Endodermal cell (in vitro differentiated cells): ENCODE data around the gene SLC15A3. TPM values are rescaled to one million over a fixed set of nuclear protein-coding genes. Genes with fewer than 3 reads are reported as not detected.

ENCODE experiments used
- DNase-seq: peaks from one replicate; pipeline ENCODE4 v3.0.0-alpha.2; 2017
- H3K27ac ChIP-seq: 2 replicates; pipeline ENCODE4 v1.5.1; 2013; ENCODE audit warnings: mild to moderate bottlenecking, low read depth, low read length, moderate library complexity
- H3K27me3 ChIP-seq: 2 replicates; pipeline ENCODE4 v1.6.1; 2013; ENCODE audit warnings: mild to moderate bottlenecking, low read length, moderate library complexity; ENCODE audit not compliant: insufficient read depth, control insufficient read depth, poor library complexity, severe bottlenecking
- H3K36me3 ChIP-seq: 2 replicates; pipeline ENCODE4 v1.7.0; 2013; ENCODE audit warnings: mild to moderate bottlenecking, low read length, moderate library complexity; ENCODE audit not compliant: control insufficient read depth, insufficient read depth
- H3K4me1 ChIP-seq: one replicate; pipeline ENCODE4 v1.7.0; 2013; ENCODE audit warnings: low read length; ENCODE audit not compliant: control insufficient read depth, insufficient read depth
- H3K4me3 ChIP-seq: 2 replicates; pipeline ENCODE4 v1.5.1; 2013; ENCODE audit warnings: mild to moderate bottlenecking, low read length, moderate library complexity
- H3K9ac ChIP-seq: 2 replicates; pipeline ENCODE4 v1.6.1; 2013; ENCODE audit warnings: mild to moderate bottlenecking, low read length, moderate library complexity; ENCODE audit not compliant: poor library complexity, severe bottlenecking; ENCODE audit errors: extremely low read depth
- H3K9me3 ChIP-seq: 2 replicates; pipeline ENCODE4 v1.6.1; 2013; ENCODE audit warnings: mild to moderate bottlenecking, low read length, moderate library complexity; ENCODE audit not compliant: control insufficient read depth
- H3K27ac Mint-ChIP-seq: 2 replicates; pipeline ENCODE4 v1.8.0; 2020; ENCODE audit warnings: mixed read lengths
- H3K27me3 Mint-ChIP-seq: 2 replicates; pipeline ENCODE4 v1.8.0; 2021; ENCODE audit warnings: mild to moderate bottlenecking, mixed read lengths; ENCODE audit not compliant: insufficient read depth
- H3K36me3 Mint-ChIP-seq: 2 replicates; pipeline ENCODE4 v1.8.0; 2020; ENCODE audit warnings: low read depth, mixed read lengths
- H3K4me1 Mint-ChIP-seq: 2 replicates; pipeline ENCODE4 v1.8.0; 2020; ENCODE audit warnings: mixed read lengths
- H3K4me3 Mint-ChIP-seq: 2 replicates; pipeline ENCODE4 v1.8.0; 2020; ENCODE audit warnings: mild to moderate bottlenecking, moderate library complexity, mixed read lengths
- H3K9me3 Mint-ChIP-seq: 2 replicates; pipeline ENCODE4 v1.8.0; 2020; ENCODE audit warnings: mild to moderate bottlenecking, mixed read lengths
- WGBS, 2 experiments: methylation state at CpG; one replicate each; pipeline versions ENCODE4 v1.1.5 to v1.1.7; 2013; ENCODE audit warnings: missing lambda C conversion rate in 2 of 2, mixed read lengths in 1 of 2; ENCODE audit not compliant: insufficient coverage in 1 of 2, insufficient read length in 1 of 2; 5-methylcytosine and 5-hydroxymethylcytosine counted together
- total RNA-seq, 2 donors: library from RNA; stranded (reverse); fragmentation: NEBNext Ultra II Directional in 1 of 2; extraction: Animal tissue kit (Norgen Biotek cat#: 25700) in 1 of 2; gene quantifications; 2 replicates in 1 of 2; 3 replicates in 1 of 2; pipeline ENCODE4 v1.2.1, GENCODE V29; 2021
- TF ChIP-seq, protein P1 (sequence below): fragments of 200-600 bp; sonication (generic); conservative IDR thresholded peaks from 2 replicates; pipeline ENCODE4 v1.5.0; 2021; ENCODE audit warnings: antibody characterized with exemption, mild to moderate bottlenecking

The SLC15A3 gene
- total RNA-seq, 2 donors from 2014 or later = 1.4 to 1.6 TPM

DNA sequence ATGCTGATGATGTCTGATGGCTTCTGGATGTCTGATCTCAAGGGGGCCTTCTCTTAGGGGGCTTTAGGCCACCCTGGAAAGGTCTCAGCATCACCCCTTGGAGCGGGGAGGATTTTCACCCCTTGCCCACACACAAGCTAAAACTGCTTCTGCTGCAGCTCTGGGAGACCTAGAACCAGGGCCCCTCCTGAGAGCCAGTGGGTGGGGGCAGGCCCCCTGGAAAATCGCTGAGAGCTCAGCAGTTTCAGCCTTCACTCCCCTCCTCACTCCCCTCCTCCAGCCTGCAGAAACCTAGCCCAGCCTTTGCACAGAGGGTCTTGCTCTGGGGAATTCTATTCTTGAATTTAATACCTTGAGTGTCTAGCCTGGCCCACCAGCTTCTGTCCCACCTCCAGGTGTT, 36.7 kb upstream of the SLC15A3 start:
- Histone ChIP-seq H3K36me3 (no peaks in the 10 kb centered on the region), H3K4me1 (no peaks in the 10 kb centered on the region), H3K27me3 (peaks cover 11% of the 10 kb centered on the region), H3K4me3 (no peak overlapping the region), H3K27ac (no peak overlapping the region), H3K9ac (no peak overlapping the region), H3K9me3 (no peaks in the 10 kb centered on the region)
- Mint-ChIP-seq H3K27ac (no peak overlapping the region), H3K9me3 (no peaks in the 10 kb centered on the region), H3K4me1 (peaks cover 9% of the 10 kb centered on the region), H3K27me3 (peaks cover 22% of the 10 kb centered on the region), H3K36me3 (no peaks in the 10 kb centered on the region), H3K4me3 (no peak overlapping the region)
- no peak for DNase-seq
- 86 to 100% methylated on average over 1 to 2 of the region's 2 CpGs for WGBS, 2 experiments
- TF ChIP-seq, protein P1, sequence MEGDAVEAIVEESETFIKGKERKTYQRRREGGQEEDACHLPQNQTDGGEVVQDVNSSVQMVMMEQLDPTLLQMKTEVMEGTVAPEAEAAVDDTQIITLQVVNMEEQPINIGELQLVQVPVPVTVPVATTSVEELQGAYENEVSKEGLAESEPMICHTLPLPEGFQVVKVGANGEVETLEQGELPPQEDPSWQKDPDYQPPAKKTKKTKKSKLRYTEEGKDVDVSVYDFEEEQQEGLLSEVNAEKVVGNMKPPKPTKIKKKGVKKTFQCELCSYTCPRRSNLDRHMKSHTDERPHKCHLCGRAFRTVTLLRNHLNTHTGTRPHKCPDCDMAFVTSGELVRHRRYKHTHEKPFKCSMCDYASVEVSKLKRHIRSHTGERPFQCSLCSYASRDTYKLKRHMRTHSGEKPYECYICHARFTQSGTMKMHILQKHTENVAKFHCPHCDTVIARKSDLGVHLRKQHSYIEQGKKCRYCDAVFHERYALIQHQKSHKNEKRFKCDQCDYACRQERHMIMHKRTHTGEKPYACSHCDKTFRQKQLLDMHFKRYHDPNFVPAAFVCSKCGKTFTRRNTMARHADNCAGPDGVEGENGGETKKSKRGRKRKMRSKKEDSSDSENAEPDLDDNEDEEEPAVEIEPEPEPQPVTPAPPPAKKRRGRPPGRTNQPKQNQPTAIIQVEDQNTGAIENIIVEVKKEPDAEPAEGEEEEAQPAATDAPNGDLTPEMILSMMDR = no peak

DNA sequence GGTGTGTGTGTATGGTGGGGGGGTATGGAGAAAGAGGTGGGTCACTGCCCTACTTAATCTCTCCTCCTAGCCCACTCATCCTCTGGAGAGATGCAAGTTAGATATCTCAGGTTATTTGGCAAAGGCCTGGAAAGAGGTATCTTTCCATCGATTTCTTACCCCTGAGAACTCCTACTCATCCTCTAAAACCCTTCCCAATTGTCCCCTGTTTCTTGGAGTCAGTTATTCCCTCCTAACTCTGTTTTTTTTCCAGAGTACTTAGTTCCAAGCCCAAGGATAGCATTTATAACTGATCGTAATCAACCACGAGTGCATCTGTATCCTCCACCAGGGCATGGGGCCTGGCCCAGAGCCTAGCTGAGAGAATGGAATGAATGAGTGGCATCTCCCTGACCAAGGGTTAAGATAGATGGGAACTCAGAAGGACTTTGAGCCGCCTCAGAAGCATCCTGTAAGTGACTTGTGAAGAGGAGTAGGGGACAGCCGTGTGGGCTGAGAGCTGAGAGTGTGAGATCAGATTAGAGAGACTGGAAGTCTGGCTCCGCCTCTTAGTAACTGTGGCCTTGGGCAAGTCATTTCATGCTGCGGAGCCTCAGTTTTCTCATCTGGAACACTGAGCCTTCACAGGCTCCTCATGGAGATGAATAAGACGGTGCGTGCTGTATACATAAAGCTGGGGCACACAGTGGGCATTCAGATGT, 35.8 kb upstream of the SLC15A3 start:
- TF ChIP-seq, protein P1 = no peak
- no peaks in the 10 kb centered on the region for H3K36me3 ChIP-seq
- Mint-ChIP-seq H3K4me1 (peaks cover under 1% of the 10 kb centered on the region), H3K27me3 (peaks cover 13% of the 10 kb centered on the region), H3K9me3 (no peaks in the 10 kb centered on the region), H3K4me3 (no peak overlapping the region), H3K27ac (no peak overlapping the region), H3K36me3 (no peaks in the 10 kb centered on the region)
- H3K4me1 ChIP-seq = no peaks in the 10 kb centered on the region
- H3K9me3 ChIP-seq = no peaks in the 10 kb centered on the region
- peaks cover 7% of the 10 kb centered on the region for H3K27me3 ChIP-seq
- H3K9ac ChIP-seq = no peak overlapping the region
- no peak overlapping the region for H3K27ac ChIP-seq
- no peak overlapping the region for H3K4me3 ChIP-seq
- peak; percentile 8 for DNase-seq
- WGBS, 2 experiments = 81 to 84% methylated on average over 6 to 9 of the region's 9 CpGs

DNA sequence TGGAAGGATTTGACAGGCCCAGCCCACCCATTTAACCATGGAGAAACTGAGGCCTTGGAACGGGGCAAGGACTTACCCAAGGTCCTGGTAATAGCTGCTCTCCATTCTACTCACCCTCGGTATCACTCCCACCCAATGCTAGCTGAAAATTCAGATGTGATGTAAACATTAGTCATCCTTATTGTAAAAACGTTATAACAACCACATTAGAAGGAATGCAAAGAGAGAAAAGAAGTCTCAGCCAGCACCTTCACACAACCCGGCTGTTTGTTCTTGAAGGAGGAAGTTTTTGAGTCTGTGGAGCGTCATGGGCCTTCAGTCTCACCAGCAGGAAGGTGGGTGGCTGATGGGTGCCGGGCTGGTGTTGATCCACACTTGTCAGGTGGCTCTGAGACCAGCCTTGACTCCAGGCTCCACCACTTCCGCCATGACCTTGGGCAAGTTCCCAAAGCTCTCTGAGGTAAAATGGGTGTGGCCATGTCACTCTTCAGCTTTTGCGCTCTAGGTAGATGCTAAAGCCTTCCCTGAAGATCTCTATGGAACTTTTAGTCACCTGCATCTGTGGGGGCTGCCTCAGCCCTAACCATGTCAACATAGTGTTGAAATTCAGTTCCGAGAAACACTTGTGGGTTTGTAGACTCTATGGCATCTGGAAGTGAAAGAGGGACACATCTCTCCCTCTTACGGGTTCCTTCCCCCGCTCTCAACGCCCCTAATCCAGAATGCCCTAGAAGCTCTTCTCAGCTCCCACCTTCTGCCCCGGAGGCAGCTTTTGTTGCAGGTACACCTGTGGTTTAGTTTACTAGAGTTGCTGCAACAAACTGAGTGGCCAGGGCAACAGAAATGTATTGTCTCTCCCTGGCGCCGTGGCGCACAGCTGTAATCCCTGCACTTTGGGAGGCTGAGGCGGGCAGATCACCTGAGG, 34.3 kb upstream of the SLC15A3 start:
- peaks cover 11% of the 10 kb centered on the region for H3K27me3 Mint-ChIP-seq
- H3K9me3 ChIP-seq = no peaks in the 10 kb centered on the region
- H3K27ac ChIP-seq = no peak overlapping the region
- H3K4me3 ChIP-seq = no peak overlapping the region
- no peaks in the 10 kb centered on the region for H3K36me3 Mint-ChIP-seq
- H3K4me1 ChIP-seq = no peaks in the 10 kb centered on the region
- no peaks in the 10 kb centered on the region for H3K9me3 Mint-ChIP-seq
- H3K9ac ChIP-seq = no peak overlapping the region
- 88 to 91% methylated on average over 14 to 17 of the region's 17 CpGs for WGBS, 2 experiments
- DNase-seq = peak; percentile 31
- peaks cover 2% of the 10 kb centered on the region for H3K4me1 Mint-ChIP-seq
- TF ChIP-seq, protein P1 = no peak
- H3K27ac Mint-ChIP-seq = no peak overlapping the region
- H3K27me3 ChIP-seq = peaks cover 7% of the 10 kb centered on the region
- H3K4me3 Mint-ChIP-seq = no peak overlapping the region
- no peaks in the 10 kb centered on the region for H3K36me3 ChIP-seq
